Central memory CD8-positive, alpha-beta T cell (primary cell): Measurements from ENCODE around the gene FAM53B.
"Not testable (repeated sequence)": the region's sequence is repeated elsewhere in the genome, so short reads cannot be mapped to it uniquely, and the experiment has no call there.

Experiments used
- ATAC-seq: fragments of 150-1000 bp; cut with Tn5 transposase; replicated peaks from 2 replicates; pipeline ENCODE4 v1.10.0; 2022; ENCODE audit warnings: mild to moderate bottlenecking, moderate FRiP score, moderate number of reproducible peaks; ENCODE audit not compliant: poor library complexity, severe bottlenecking; ENCODE audit errors: extremely low read depth
- DNase-seq, 2 donors: peaks; one replicate each; pipeline ENCODE4 v3.0.0; 2021; ENCODE audit warnings: low spot score in 2 of 2
- H3K27ac Mint-ChIP-seq: one replicate; pipeline ENCODE4 v1.8.0; 2022; ENCODE audit warnings: low read depth, mild to moderate bottlenecking, moderate library complexity, mixed read lengths
- H3K27me3 Mint-ChIP-seq: one replicate; pipeline ENCODE4 v1.8.0; 2022; ENCODE audit warnings: mixed read lengths
- H3K36me3 Mint-ChIP-seq: one replicate; pipeline ENCODE4 v1.8.0; 2022; ENCODE audit warnings: mild to moderate bottlenecking, moderate library complexity, mixed read lengths; ENCODE audit not compliant: insufficient read depth
- H3K4me1 Mint-ChIP-seq: one replicate; pipeline ENCODE4 v1.8.0; 2022; ENCODE audit warnings: mixed read lengths
- H3K4me3 Mint-ChIP-seq: one replicate; pipeline ENCODE4 v1.8.0; 2022; ENCODE audit warnings: mild to moderate bottlenecking, moderate library complexity, mixed read lengths
- H3K9me3 Mint-ChIP-seq: one replicate; pipeline ENCODE4 v1.8.0; 2022; ENCODE audit warnings: mixed read lengths

Gene FAM53B

GRCh38 chr10:124593431-124593985 is 150.7 kb downstream of the FAM53B start:
- DNase-seq (no peak), ATAC-seq (no peak)
- Mint-ChIP-seq H3K4me3 (no peak overlapping the region), H3K9me3 (no peaks in the 10 kb centered on the region), H3K27me3 (no peaks in the 10 kb centered on the region), H3K36me3 (peaks cover 10% of the 10 kb centered on the region), H3K27ac (no peak overlapping the region), H3K4me1 (peaks cover 7% of the 10 kb centered on the region)

- ATAC-seq, result no peak
- Mint-ChIP-seq H3K4me3 (no peak overlapping the region), H3K4me1 (peaks cover 7% of the 10 kb centered on the region), H3K9me3 (no peaks in the 10 kb centered on the region), H3K27ac (no peak overlapping the region), H3K27me3 (no peaks in the 10 kb centered on the region), H3K36me3 (peaks cover 10% of the 10 kb centered on the region)
- no peak for DNase-seq
These were observed 151.3 kb downstream of the FAM53B start for GRCh38 chr10:124592736-124593430.

- peaks cover 7% of the 10 kb centered on the region for H3K4me1 Mint-ChIP-seq
- no peak for ATAC-seq
These were observed 152.1 kb downstream of the FAM53B start for GRCh38 chr10:124592101-124592500.

GRCh38 chr10:124591123-124591495 is 153.1 kb downstream of the FAM53B start:
- ATAC-seq (no peak), DNase-seq (no peak)
- Mint-ChIP-seq H3K27ac (no peak overlapping the region), H3K4me3 (no peak overlapping the region), H3K27me3 (no peaks in the 10 kb centered on the region), H3K36me3 (peaks cover 11% of the 10 kb centered on the region), H3K9me3 (no peaks in the 10 kb centered on the region), H3K4me1 (peaks cover 7% of the 10 kb centered on the region)

More at GRCh38 chr10:124592101-124592500, 152.1 kb downstream of the FAM53B start:
- DNase-seq, result no peak
- Mint-ChIP-seq H3K9me3 (no peaks in the 10 kb centered on the region), H3K27me3 (no peaks in the 10 kb centered on the region), H3K27ac (peak overlapping the region; percentile 26), H3K36me3 (peaks cover 11% of the 10 kb centered on the region), H3K4me3 (no peak overlapping the region)

- no peaks in the 10 kb centered on the region for H3K9me3 Mint-ChIP-seq
- no peaks in the 10 kb centered on the region for H3K27me3 Mint-ChIP-seq
- DNase-seq (no peak), ATAC-seq (no peak)
- H3K27ac Mint-ChIP-seq, result no peak overlapping the region
- H3K4me3 Mint-ChIP-seq, result no peak overlapping the region
- H3K4me1 Mint-ChIP-seq, result peaks cover 2% of the 10 kb centered on the region
- H3K36me3 Mint-ChIP-seq, result peaks cover 9% of the 10 kb centered on the region
These were observed 153.7 kb downstream of the FAM53B start for GRCh38 chr10:124590216-124591122.

GRCh38 chr10:124589491-124590041 is 154.6 kb downstream of the FAM53B start:
- Mint-ChIP-seq H3K4me3 (no peak overlapping the region), H3K36me3 (peaks cover 5% of the 10 kb centered on the region), H3K4me1 (no peaks in the 10 kb centered on the region), H3K27me3 (no peaks in the 10 kb centered on the region), H3K9me3 (no peaks in the 10 kb centered on the region), H3K27ac (no peak overlapping the region)
- no peak for DNase-seq
- ATAC-seq, result no peak

GRCh38 chr10:124588736-124589490 is 155.3 kb downstream of the FAM53B start:
- Mint-ChIP-seq H3K27ac (no peak overlapping the region), H3K4me1 (no peaks in the 10 kb centered on the region), H3K36me3 (peaks cover 3% of the 10 kb centered on the region), H3K9me3 (no peaks in the 10 kb centered on the region), H3K4me3 (no peak overlapping the region), H3K27me3 (no peaks in the 10 kb centered on the region)
- DNase-seq (no peak), ATAC-seq (no peak)

- not testable (repeated sequence) for H3K4me1 Mint-ChIP-seq, H3K4me3 Mint-ChIP-seq, H3K9me3 Mint-ChIP-seq, ATAC-seq, H3K27ac Mint-ChIP-seq, DNase-seq, H3K36me3 Mint-ChIP-seq, H3K27me3 Mint-ChIP-seq
These were observed 155.8 kb downstream of the FAM53B start for GRCh38 chr10:124588341-124588735.

GRCh38 chr10:124587811-124588211 is 156.4 kb downstream of the FAM53B start:
- H3K9me3 Mint-ChIP-seq, result no peaks in the 10 kb centered on the region
- DNase-seq (no peak), ATAC-seq (no peak)
- no peak overlapping the region for H3K27ac Mint-ChIP-seq
- H3K4me1 Mint-ChIP-seq, result no peaks in the 10 kb centered on the region
- H3K27me3 Mint-ChIP-seq, result no peaks in the 10 kb centered on the region
- H3K36me3 Mint-ChIP-seq, result peaks cover 3% of the 10 kb centered on the region
- no peak overlapping the region for H3K4me3 Mint-ChIP-seq

GRCh38 chr10:124586142-124586541 is 158.0 kb downstream of the FAM53B start:
- no peak overlapping the region for H3K4me3 Mint-ChIP-seq
- H3K27me3 Mint-ChIP-seq, result no peaks in the 10 kb centered on the region
- H3K36me3 Mint-ChIP-seq, result peaks cover 3% of the 10 kb centered on the region
- no peaks in the 10 kb centered on the region for H3K4me1 Mint-ChIP-seq
- H3K27ac Mint-ChIP-seq, result no peak overlapping the region
- ATAC-seq (no peak), DNase-seq (no peak)
- no peaks in the 10 kb centered on the region for H3K9me3 Mint-ChIP-seq

GRCh38 chr10:124579011-124579399 is 165.2 kb downstream of the FAM53B start:
- Mint-ChIP-seq H3K4me3 (no peak overlapping the region), H3K4me1 (no peaks in the 10 kb centered on the region), H3K27ac (no peak overlapping the region), H3K36me3 (peaks cover 11% of the 10 kb centered on the region), H3K27me3 (no peaks in the 10 kb centered on the region), H3K9me3 (no peaks in the 10 kb centered on the region)
- DNase-seq (no peak), ATAC-seq (no peak)
